ENCODE measurements around the gene MCM3. TPM values are rescaled to one million over a fixed set of nuclear protein-coding genes. Genes with fewer than 3 reads are reported as not detected.

The MCM3 gene
- total RNA-seq, 1 experiment from 2014 or later = 24.9 TPM

- peaks cover 25% of the 10 kb centered on the region for H3K36me3 Mint-ChIP-seq (ENCODE audit: insufficient read depth, unreplicated experiment)
- no peak overlapping the region for H3K27ac Mint-ChIP-seq (ENCODE audit: low read depth, unreplicated experiment)
- POLR2A ChIA-PET = interaction anchor here (0.7 kb wide), 1 partner anchor 598 kb away, joined by 4 read pairs; no protein-coding TSS in a partner anchor
- no peaks in the 10 kb centered on the region for H3K4me1 Mint-ChIP-seq (ENCODE audit: insufficient read depth, unreplicated experiment)
- no peak for DNase-seq (ENCODE audit: unreplicated experiment)
- H3K4me3 Mint-ChIP-seq (ENCODE audit: unreplicated experiment) = no peak overlapping the region
- H3K9me3 Mint-ChIP-seq (ENCODE audit: unreplicated experiment) = no peaks in the 10 kb centered on the region
- BruUV-seq (replicated peaks) = no TSS peak
- CTCF ChIA-PET = interaction anchor here (0.6 to 7.9 kb wide), 5 partner anchors 10 to 160 kb away, joined by 3 to 178 read pairs (median 6); no protein-coding TSS in a partner anchor
- intact Hi-C loops (cut with micrococcal nuclease) = no loop called here
- H3K27me3 Mint-ChIP-seq (ENCODE audit: insufficient read depth, unreplicated experiment) = no peaks in the 10 kb centered on the region
- TF ChIP-seq CTCF (IDR thresholded peaks at IDR 0.05; ENCODE audit: unreplicated experiment) = no peak
Measured at GRCh38 chr6:52260634-52261033, 23.9 kb downstream of the MCM3 start.

GRCh38 chr6:52255434-52255833 lies 29.1 kb downstream of the MCM3 start:
- no peak overlapping the region for H3K27ac Mint-ChIP-seq (ENCODE audit: low read depth, unreplicated experiment)
- DNase-seq (ENCODE audit: unreplicated experiment) = no peak
- H3K4me1 Mint-ChIP-seq (ENCODE audit: insufficient read depth, unreplicated experiment) = peaks cover 7% of the 10 kb centered on the region
- H3K36me3 Mint-ChIP-seq (ENCODE audit: insufficient read depth, unreplicated experiment) = no peaks in the 10 kb centered on the region
- POLR2A ChIA-PET = no interaction called here
- TF ChIP-seq CTCF (IDR thresholded peaks at IDR 0.05; ENCODE audit: unreplicated experiment) = no peak
- BruUV-seq (replicated peaks) = no TSS peak
- no peaks in the 10 kb centered on the region for H3K9me3 Mint-ChIP-seq (ENCODE audit: unreplicated experiment)
- CTCF ChIA-PET = interaction anchor here (1.4 to 2.2 kb wide), 2 partner anchors 9 to 21 kb away, joined by 3 to 11 read pairs; no protein-coding TSS in a partner anchor
- H3K4me3 Mint-ChIP-seq (ENCODE audit: unreplicated experiment) = no peak overlapping the region
- intact Hi-C loops (cut with micrococcal nuclease) = no loop called here
- H3K27me3 Mint-ChIP-seq (ENCODE audit: insufficient read depth, unreplicated experiment) = peaks cover 42% of the 10 kb centered on the region

GRCh38 chr6:52254731-52255378 lies 29.7 kb downstream of the MCM3 start:
- ChIA-PET POLR2A (no interaction called here), CTCF (interaction anchor here (1.4 to 2.2 kb wide), 2 partner anchors 9 to 20 kb away, joined by 3 to 11 read pairs; no protein-coding TSS in a partner anchor)
- no peaks in the 10 kb centered on the region for H3K36me3 Mint-ChIP-seq (ENCODE audit: insufficient read depth, unreplicated experiment)
- intact Hi-C loops (cut with micrococcal nuclease) = no loop called here
- no peak overlapping the region for H3K4me3 Mint-ChIP-seq (ENCODE audit: unreplicated experiment)
- H3K27ac Mint-ChIP-seq (ENCODE audit: low read depth, unreplicated experiment) = no peak overlapping the region
- H3K4me1 Mint-ChIP-seq (ENCODE audit: insufficient read depth, unreplicated experiment) = peaks cover 7% of the 10 kb centered on the region
- H3K9me3 Mint-ChIP-seq (ENCODE audit: unreplicated experiment) = no peaks in the 10 kb centered on the region
- BruUV-seq (replicated peaks) = no TSS peak
- no peak for TF ChIP-seq CTCF (IDR thresholded peaks at IDR 0.05; ENCODE audit: unreplicated experiment)
- H3K27me3 Mint-ChIP-seq (ENCODE audit: insufficient read depth, unreplicated experiment) = peaks cover 48% of the 10 kb centered on the region
- DNase-seq (ENCODE audit: unreplicated experiment) = no peak

- no TSS peak for BruUV-seq (replicated peaks)
- CTCF ChIA-PET = interaction anchor here (0.6 to 5.6 kb wide), 4 partner anchors 10 to 80 kb away, joined by 3 to 48 read pairs (median 4); no protein-coding TSS in a partner anchor
- intact Hi-C loops (cut with micrococcal nuclease) = no loop called here
Measured at GRCh38 chr6:52253494-52253893, 31.0 kb downstream of the MCM3 start.

More at GRCh38 chr6:52253494-52253893, 31.0 kb downstream of the MCM3 start:
- Mint-ChIP-seq H3K9me3 (ENCODE audit: unreplicated experiment) (no peaks in the 10 kb centered on the region), H3K27ac (ENCODE audit: low read depth, unreplicated experiment) (no peak overlapping the region), H3K36me3 (ENCODE audit: insufficient read depth, unreplicated experiment) (no peaks in the 10 kb centered on the region), H3K27me3 (ENCODE audit: insufficient read depth, unreplicated experiment) (peaks cover 55% of the 10 kb centered on the region), H3K4me3 (ENCODE audit: unreplicated experiment) (no peak overlapping the region), H3K4me1 (ENCODE audit: insufficient read depth, unreplicated experiment) (peaks cover 7% of the 10 kb centered on the region)
- DNase-seq (ENCODE audit: unreplicated experiment) = peak; percentile 8
- POLR2A ChIA-PET = no interaction called here
- TF ChIP-seq CTCF (IDR thresholded peaks at IDR 0.05; ENCODE audit: unreplicated experiment) = no peak

All from MCF 10A (cell line).